Placental pericyte (primary cell): ENCODE results near the gene CLNS1A. TPM values are rescaled to one million over a fixed set of nuclear protein-coding genes. Genes with fewer than 3 reads are reported as not detected.

Experiments used
- small RNA-seq: library from RNA; depleted of rRNA; stranded (forward); fragments of <200 nt; gene quantifications from one replicate; pipeline ENCODE3, GENCODE V24; 2012; ENCODE audit warnings: low replicate concordance
- total RNA-seq: library from RNA; depleted of rRNA; stranded (reverse); fragments of >200 nt; gene quantifications from 2 replicates; pipeline ENCODE4 v1.2.3, GENCODE V29; 2012

CLNS1A gene, protein sequence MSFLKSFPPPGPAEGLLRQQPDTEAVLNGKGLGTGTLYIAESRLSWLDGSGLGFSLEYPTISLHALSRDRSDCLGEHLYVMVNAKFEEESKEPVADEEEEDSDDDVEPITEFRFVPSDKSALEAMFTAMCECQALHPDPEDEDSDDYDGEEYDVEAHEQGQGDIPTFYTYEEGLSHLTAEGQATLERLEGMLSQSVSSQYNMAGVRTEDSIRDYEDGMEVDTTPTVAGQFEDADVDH
- 83.9 and 152 TPM in 2 replicates for total RNA-seq

GRCh38 chr11:77637345-77638165 lies at the start of gene CLNS1A:
Gene CLNS1A, minus strand, starts transcription at chr11:77637794. Its CDS starts 80 bp downstream, at chr11:77637714.

DNA sequence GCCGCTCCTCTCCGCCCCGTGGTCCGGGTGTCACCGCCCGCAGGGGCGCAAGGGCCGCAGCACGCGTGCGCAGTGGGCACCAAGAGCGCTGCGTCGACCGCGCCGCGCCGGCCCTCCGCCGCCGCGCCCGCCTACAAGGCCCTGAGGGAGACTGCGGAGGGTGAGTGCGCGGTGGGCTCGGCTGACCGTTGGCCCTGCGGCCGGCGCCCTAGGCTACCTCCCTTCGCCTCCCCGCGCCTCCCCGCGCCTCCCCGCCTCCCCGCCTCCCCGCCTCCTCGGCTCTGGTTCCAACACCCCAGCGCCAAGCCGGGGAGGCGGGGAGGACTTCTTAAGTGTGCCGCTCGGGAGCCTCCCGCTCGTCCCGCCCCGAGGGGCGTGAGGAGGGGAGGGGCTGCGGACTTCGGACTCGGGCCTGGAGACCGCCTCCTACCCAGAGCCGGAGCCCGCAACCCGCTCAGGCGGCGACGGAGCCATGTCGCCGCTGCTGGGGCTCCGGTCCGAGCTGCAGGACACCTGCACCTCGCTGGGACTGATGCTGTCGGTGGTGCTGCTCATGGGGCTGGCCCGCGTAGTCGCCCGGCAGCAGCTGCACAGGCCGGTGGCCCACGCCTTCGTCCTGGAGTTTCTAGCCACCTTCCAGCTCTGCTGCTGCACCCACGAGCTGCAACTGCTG lies 47.9 kb downstream of the CLNS1A start, which contains the start of gene AQP11:
AQP11 (plus strand) TSS at position 433 of the 673 bp plus-strand sequence; CDS start at position 473, 40 bp downstream.

Small RNA genes lying within 50 kb of the gene (small RNA-seq; reads per million reads assigned to genes)
- not detected for gene RNU7-59P

Other genes with a start within 250 kb of the CLNS1A start
- 12.3 and 65.9 TPM in 2 replicates for gene PAK1, start 163.7 kb downstream of the CLNS1A start, total RNA-seq
- 0.88 and 1.0 TPM in 2 replicates for gene AQP11, start 47.8 kb downstream of the CLNS1A start, total RNA-seq
- gene RSF1, start 182.9 kb upstream of the CLNS1A start, total RNA-seq: 27.9 and 43.5 TPM in 2 replicates
- gene AAMDC, start 183.3 kb upstream of the CLNS1A start, total RNA-seq: 10.9 and 14.0 TPM in 2 replicates